Forelimb muscle (tissue), 1 donor: Measurements from ENCODE around the gene PKD2L2. TPM values are rescaled to one million over a fixed set of nuclear protein-coding genes. Genes with fewer than 3 reads are reported as not detected.
"Not testable (repeated sequence)": the region's sequence is repeated elsewhere in the genome, so short reads cannot be mapped to it uniquely, and the experiment has no call there.

Experiments
- DNase-seq: peaks from one replicate; pipeline ENCODE4 v3.0.0-alpha.2; 2013; ENCODE audit warnings: low read depth
- polyA plus RNA-seq: library from polyadenylated mRNA; unstranded; fragments of 120-200 nt; gene quantifications from one replicate; pipeline ENCODE4 v1.2.1, GENCODE V29; 2013; ENCODE audit not compliant: insufficient read length

PKD2L2 gene
- polyA plus RNA-seq = 0.83 TPM

DNA sequence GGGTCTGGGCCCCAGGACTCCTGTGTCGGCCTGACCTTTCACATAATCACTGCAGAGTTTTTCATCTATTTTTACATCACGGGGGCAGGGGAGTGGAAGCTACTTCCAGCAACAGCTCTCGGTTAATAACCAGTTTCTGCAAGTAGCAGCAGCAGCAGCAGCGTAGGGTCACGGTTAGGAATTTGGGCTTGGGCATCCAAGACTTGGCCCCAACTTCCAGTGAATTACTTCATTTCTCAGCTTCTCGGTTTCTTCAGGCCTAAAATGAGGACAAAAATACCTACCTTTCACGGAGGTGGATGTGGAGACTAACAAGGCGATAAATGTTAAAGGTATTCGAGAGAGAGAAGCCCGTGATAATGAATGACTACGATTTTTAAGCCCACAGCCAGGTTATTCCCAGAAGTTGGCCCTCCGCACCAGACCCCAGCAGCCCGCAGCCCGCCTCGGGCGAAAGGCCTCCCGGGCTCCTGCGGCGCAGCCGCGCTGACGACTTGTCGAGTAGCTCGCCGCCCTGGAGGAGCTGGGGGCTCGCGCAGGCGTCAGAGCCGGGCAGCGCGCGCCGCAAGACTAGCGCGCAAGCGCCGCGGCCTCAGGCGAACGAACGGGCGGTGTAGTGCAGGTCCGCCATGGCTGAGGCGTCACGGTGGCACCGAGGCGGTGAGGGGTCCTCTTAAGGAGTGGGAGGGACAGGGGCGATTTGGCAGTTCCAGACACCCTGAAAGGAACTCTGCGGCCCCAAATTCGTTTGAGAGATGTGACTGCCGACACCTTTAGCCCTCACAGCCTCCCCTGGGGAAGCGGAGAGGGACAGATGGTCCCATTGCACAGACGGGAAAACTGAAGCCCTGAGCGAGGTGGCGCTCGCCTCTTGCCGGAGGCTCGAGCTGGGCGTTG, at the start of gene PKD2L2:
TSS of gene PKD2L2 (plus strand) at position 595 of the 897 bp plus-strand sequence. CDS start at position 630, 35 bp downstream.
- DNase-seq = peak; percentile 67

DNA sequence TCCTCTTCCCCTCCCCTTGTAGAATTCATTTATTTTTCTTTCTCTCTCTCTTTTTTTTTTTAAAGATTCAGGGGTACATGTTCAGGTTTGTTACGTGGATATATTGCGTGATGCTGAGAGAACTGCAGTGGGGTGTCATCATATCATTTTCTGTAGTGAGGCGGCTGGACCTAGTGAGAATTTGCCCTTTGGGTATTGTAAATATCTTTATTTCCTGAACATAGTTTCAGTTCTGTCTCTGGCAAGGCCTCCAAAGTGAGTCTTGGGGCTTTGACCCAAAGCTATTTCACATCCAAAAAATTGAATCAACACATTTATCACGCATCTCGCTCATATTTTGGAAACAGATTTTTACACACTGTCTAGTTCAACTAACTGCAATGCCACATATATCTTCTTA, 47.0 kb upstream of the PKD2L2 start:
- no peak for DNase-seq

DNA sequence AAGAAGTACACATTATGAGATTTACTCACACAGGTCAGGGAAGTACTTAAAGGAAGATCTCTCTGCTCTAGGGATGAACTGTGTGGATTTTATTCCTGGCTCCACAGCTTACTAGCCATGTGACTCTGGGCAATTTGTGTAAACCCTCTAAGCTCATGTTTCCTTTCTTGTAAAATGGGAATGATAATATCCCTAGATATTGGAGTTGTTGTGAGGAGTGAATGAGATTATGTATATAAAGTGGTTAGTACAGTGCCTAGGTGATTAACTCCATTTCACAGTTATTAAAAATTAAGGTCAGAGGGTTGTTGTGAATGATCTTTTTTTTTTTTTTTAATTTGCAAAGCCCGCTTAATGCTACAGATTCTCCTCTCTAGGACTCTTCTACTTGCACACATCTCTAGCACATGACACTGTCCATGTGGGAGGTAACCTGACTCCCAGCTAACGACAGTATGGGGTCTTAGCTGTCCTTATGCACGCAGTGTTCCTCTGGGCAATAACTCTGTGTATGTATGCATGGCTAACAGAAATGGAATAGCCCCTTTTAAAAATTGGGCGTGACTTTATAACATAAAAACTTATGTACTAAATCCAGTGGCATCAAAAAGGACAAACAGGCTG, 45.5 kb upstream of the PKD2L2 start:
- DNase-seq = no peak

DNA sequence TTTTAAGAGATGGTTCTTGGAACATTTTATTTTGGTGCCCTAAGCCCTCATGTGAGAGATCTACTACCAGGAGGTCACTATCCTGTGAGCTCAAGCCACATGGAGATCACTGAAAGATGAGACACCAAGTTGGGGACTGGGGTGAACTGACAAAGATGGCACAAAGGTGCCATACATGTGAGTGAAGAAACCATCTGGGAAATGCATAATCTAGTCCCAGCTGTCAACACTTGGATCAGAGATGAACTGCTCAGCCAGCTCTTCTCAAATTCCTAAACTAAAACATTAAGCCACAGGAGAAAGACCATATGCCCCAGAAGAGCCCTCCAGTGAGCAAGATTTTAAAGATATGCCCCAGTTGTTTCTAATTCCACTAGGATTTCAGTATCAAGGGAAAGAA, 43.8 kb upstream of the PKD2L2 start:
- DNase-seq = no peak

DNA sequence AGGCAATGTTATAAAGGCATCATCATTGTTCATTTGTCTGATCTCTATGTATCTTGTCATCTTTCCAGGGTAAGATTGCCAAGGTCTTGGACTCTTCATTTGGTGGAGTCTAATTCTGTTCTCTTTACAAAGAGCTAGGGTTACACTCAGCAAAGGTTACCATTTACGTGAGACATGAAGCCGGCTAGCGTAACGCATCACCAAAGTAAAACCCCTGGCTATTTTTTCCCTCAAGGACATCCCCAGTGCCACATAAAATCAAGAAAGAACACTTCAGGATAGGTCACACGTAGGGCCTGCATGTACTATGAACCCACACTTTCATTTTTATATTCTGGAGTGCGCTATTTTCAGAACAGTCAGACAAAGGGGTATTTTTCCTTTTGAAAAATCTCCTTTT, 41.6 kb upstream of the PKD2L2 start:
- DNase-seq = no peak

DNA sequence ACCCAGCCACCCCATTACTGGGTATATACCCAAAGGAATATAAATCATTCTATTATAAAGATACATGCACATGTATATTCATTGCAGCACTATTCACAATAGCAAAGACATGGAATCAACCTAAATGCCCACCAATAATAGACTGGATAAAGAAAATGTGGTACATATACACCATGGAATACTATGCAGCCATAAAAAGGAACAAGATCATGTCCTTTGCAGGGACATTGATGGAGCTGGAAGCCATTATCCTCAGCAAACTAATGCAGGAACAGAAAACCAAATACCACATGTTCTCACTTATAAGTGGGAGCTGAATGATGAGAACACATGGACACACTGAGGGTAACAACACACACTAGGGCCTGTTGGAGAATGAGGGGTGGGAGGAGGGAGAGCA, 36.1 kb upstream of the PKD2L2 start:
- DNase-seq = not testable (repeated sequence)

DNA sequence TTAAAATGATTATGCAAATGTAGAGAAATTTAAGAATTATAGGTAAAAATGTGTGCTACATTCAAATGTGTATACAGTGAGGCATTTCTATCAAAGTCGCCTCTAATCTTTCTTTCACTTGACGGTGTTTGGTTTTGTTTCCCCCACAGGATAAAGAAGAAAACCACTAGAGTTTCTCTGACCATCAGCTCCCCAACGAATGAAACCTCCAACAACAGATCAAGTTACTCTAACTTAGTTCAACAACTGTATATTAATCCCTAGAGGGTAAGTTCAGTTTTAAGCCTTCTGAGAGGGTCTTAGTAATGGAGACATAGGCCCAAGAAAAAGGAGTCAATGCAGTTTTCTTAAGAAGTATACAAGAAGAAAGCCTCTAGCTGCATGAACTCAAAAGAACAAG, 33.1 kb upstream of the PKD2L2 start:
- no peak for DNase-seq

DNA sequence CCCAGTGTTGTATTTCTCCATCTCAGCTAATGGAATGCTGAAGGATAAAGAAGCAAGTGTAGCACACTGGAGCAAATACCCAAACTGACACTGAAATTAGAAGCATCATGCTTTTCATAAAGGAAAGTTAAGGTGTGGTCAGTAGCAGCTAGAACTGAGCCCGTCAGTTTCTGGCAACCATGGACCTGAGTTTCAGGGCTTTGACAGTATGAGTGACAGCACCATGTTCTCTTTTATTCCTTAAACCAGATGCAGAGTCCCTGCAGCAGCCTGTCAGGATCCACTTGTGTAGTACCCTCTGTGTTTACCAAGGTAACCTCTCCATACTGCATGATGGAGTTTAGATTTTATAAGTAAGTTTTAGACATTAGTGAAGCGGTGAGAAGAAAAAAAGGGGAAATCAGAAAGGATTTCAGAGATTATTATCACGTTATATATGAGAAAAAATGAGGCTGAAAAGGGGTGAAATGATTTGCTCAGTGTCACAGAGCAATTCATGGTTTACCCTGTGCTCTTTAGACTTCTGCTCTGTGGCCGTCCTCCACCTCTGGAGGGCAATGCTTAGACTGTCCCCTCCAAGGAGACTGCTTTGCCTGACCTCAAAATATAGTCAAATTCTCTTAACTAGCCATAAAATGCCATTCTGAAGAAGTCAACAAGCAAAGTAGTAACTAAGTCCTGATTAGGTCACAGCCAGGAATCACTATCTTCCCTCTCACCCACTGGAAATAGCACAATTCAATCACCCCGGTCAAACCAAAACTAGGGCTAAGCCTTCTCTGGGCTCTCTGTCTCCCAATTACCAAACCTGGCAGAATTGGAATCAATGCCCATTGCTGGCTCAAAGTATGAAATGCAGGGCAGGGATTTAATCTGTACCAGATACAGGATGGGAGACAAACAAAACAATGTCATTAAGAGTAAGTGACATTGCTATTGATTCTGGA, 32.1 kb upstream of the PKD2L2 start:
- no peak for DNase-seq

DNA sequence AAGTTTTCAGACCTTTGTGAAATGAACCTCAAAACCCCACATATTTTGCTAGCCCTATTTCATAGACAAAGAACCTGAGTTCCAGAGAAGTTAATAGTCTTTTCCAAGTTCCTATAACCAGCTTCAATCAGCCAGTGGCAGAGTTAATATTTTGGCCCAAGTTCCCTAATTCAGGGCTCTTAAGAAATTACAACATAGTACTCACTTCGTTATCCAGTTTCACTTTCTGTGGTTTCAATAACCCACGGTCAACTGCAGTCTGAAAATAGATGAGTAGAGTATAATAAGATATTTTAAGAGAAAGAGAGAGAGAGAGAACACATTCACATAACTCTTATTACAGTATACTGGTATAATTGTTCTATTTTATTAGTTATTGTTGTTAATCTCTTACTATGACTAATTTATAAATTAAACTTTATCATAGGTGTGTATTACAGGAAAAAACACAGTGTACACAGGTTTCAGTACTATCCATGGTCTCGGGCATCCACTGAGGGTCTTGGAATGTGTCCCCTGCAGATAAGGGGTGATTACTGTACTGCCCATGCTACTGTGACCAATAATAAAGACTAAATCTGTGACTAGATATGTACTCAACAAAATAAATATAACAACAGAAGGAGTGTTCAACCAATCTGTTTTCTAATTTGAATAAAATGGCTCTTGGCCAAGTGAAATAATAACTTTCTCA, 30.9 kb upstream of the PKD2L2 start:
- no peak for DNase-seq

DNA sequence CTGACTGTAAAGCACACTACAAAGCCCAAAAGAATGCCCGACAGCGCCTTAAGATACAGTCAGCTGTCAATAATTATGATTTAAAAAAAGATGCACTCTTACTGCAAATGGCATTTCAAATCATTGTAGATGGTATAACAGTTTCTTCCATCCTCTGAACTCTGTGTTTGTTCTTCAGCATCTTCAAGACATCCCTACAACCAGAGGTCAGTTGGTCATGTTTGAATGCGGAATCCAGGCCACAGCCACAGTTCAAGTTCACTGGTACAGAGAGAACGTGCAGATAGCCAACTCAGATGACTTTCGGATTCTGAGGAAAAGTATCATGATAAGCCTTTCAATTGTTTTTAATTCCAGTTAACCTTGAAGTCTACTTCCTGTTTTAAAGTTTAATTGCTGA, 30.3 kb upstream of the PKD2L2 start:
- no peak for DNase-seq

DNA sequence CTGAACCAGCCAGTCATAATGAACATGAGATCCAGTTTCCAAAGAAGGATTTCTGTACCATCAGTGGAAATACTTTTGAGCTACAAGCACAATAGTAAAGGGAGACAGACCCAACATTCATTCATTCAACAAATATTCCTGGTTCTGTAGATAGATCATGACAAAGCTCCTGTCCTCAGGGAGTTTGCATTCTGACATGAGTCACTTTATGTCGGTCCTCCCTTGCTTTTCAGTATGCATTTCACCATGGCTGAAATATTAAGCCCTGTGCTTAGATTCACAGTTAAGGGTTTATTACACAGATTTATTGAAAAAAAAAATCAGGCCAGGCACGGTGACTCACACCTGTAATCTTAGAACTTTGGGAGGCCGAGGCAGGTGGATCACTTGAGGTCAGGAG, 27.0 kb upstream of the PKD2L2 start:
- no peak for DNase-seq

DNA sequence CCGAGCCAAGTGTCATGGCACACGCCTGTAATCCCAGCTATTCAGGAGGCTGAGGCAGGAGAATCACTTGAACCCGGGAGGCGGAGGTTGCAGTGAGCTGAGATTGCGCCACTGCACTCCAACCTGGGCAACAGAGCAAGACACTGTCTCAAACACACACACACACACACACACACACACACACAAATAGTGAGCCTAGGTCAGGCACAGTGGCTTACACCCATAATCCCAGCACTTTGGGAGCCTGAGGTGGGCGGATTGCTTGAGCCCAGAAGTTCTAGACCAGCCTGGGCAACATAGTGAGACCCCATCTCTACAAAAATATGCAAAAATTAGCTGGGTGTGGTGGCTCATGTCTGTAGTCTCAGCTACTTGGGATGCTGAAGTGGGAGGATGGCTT, 25.6 kb upstream of the PKD2L2 start:
- not testable (repeated sequence) for DNase-seq

DNA sequence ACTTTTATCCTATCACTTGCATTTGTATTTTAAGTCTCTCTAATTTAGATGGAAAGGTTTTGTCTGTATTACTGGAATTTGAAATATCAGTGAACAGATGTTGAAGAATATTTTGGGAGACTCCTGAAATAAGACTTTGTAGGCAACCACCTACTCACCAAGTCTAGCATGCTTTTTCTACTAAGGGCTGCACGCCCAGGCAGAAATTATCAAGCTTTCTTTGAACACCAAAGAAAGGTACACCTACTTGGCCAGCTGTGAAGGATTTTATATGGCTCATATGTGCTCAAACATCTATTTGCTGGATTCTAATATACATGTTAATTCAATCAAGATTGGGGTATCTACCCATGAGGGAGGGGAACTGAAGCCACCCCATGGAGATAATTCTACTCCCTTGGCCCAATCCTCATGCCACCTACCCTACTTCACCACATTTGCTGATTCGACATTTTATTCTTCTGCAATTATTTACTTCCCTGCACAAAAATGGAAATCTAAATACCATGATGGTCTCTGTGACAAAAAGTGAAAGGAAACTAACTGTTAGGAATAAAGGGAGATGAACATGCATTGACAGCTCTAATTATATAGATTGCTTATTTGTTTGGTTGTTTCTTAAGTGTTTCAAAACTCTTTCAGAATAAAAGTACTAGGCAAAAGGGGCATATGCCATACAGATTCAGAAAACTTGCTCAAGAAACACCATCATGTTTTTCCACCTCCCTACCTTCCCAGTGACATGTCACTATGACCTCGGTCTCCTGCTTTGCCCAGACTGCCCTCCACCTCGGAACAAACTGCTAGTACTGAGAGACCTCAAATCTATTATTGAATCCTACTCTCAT, 22.5 kb upstream of the PKD2L2 start:
- DNase-seq = no peak

DNA sequence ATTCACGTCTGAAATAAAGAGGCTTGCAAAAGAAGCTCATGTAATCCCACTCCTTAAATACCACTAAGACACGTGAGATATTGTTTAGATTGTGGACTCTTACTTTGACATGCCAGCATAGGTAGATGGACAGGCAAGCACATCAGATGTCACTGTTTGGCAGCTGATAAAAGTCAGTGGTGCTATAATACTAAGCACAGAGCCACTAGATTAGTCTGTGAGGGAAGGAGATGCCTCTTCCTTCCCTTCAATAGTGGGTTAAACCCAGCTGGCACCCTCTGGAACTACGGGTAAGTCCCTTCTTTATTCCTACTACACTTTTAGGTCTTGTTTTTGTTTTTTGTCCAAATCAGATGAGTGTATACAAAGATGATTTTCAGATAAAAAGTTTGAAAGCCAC, 21.6 kb upstream of the PKD2L2 start, which contains the start of gene MYOT:
TSS of gene MYOT (plus strand) at position 197 of the 400 bp plus-strand sequence. CDS start 2,792 bp downstream, outside the sequence.
- no peak for DNase-seq

DNA sequence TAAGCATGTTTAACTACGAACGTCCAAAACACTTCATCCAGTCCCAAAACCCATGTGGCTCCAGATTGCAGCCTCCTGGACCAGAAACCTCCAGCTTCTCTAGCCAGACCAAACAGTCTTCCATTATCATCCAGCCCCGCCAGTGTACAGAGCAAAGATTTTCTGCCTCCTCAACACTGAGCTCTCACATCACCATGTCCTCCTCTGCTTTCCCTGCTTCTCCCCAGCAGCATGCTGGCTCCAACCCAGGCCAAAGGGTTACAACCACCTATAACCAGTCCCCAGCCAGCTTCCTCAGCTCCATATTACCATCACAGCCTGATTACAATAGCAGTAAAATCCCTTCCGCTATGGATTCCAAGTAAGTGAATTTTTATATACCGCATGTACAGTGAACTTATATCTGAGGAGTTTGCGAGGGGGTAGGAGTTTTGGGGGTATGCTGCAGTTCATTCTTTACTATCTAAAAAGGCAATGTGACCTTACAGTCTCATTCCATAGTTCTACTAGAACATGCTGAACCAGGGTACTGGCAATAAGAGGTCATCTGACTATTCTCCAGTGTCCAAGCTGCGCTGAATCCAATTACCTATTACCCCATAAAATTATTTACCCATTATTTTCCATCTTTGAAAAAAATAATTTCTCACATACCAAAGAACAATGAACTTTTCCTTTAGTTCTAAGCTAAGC, 18.5 kb upstream of the PKD2L2 start:
- DNase-seq = no peak

DNA sequence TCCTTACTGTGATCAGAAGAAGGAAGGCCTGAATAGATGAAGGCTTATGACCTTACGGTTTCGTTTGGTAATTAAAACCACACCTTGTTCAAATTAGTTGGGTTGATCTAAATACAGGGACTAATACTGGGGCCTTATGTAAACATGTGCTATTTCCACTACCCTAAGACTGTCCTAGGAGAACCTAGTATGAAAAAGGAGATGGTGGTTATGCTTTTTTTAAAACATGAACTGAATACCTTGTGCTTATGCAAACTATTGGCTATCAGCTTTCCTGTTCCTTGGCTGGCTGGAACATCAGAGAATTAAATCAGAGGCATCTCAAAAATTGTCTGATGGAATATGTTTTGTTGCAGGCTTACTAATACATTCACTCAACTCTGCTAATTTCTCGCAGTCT, 17.7 kb upstream of the PKD2L2 start:
- no peak for DNase-seq

DNA sequence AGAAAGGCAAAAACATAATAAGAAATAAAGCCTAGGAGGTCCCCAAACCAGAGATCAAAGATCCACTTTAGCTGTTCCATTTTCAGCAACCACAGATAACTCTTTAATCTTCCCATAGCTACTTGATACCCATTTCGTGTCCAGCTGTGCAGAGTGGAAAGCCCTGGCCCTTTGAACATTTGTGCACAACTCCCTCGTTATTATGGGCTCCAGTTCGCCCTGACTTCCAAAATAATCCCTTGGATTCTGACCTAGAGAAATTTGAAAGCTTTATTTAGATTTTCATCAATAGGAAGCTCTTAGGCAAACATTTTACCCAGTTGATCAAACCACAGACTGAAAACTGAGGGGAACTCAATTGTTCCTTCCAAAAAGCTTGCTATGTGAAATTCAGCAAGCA, 16.8 kb upstream of the PKD2L2 start:
- no peak for DNase-seq

DNA sequence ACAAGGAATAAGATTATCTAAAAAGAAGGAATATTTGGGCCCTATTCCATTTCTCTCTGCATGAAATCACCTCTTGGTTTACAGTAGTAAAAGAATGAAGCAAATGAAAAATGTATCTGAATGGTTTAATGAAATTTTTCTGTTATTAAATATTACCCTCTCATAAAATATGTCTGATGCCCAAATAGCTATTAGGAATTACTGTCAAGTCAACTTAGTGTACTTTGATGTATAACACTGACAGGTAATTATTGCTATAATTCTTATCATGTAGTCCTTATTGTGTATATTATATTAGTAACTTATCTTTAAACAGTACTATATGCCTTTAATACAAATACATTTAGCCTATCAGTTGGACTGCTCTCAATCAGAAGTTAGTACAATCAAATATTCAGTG, 13.2 kb upstream of the PKD2L2 start:
- no peak for DNase-seq

DNA sequence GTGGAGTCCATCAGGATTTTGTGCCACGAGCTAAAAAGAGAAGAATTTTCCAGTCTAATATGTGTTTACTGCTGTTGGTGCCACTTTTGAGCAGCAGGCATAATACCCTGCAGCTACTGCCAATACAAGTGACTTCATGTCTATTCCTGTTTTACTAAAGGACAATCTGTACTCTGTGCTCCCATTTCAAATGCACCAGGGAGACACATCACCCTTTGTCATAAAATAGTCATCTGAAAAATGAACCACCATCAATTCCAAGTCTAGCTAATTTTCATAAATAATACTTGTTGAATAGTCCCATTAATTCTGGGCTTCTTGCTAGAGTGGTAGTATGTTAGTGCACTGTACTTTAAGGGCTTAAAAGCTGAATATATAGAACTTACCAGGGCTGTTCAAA, 8.9 kb upstream of the PKD2L2 start:
- DNase-seq = no peak

DNA sequence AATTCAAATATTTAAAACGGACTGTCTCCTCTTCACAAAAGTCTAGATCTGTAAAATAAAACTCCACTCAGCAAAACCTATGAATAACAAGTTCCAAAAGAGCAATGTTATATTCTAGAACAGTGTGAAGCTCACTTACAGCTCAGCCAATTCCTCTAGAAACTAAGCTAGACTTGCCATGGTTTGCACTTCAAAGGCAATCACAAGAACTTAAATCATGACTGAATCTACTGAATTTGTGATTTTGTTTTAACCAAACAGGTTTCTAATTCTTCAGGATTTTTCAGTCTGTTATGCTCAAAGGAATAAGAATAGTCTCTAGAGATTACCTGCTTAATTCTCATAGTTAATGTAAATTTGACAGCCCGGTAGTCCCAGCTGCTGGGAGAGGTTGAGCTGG, 1.4 kb upstream of the PKD2L2 start:
- no peak for DNase-seq
